PFSK-1 (cell line): ENCODE measurements around the gene ADCYAP1R1.

ENCODE experiments used
- FOXP2 ChIP-seq: optimal IDR thresholded peaks from 2 replicates; pipeline ENCODE3; 2011; ENCODE audit warnings: borderline replicate concordance, control low read depth, inconsistent platforms; ENCODE audit not compliant: insufficient read depth; ENCODE audit errors: extremely low read length, extremely low read depth
- POLR2AphosphoS5 ChIP-seq: IDR thresholded peaks from 2 replicates; pipeline ENCODE4 v1.6.1; 2012; ENCODE audit warnings: low read depth, mild to moderate bottlenecking, control low read depth, low read length, moderate library complexity
- REST ChIP-seq, 2 experiments: IDR thresholded peaks; 2 replicates each; pipeline versions ENCODE4 v1.6.1 to v1.8.0; 2011 to 2012; ENCODE audit warnings: low read depth in 2 of 2, low read length in 2 of 2, control low read depth in 1 of 2, inconsistent platforms in 1 of 2, mild to moderate bottlenecking in 1 of 2, moderate library complexity in 1 of 2; ENCODE audit not compliant: insufficient read depth in 1 of 2
- SIN3A ChIP-seq: IDR thresholded peaks from 2 replicates; pipeline ENCODE4 v1.6.1; 2012; ENCODE audit warnings: mild to moderate bottlenecking, low read length, moderate library complexity, borderline replicate concordance; ENCODE audit not compliant: insufficient read depth
- TAF1 ChIP-seq: IDR thresholded peaks from 2 replicates; pipeline ENCODE4 v1.6.1; 2012; ENCODE audit warnings: low read length, control low read depth, borderline replicate concordance; ENCODE audit not compliant: insufficient read depth

Gene ADCYAP1R1

GRCh38 chr7:31033674-31034300, 18.3 kb upstream of the ADCYAP1R1 start:
- TF ChIP-seq REST (IDR thresholded peaks at IDR 0.05; ENCODE audit: insufficient read depth in 1 of 2, low read depth in 2 of 2, low read length in 2 of 2): no peak
- TF ChIP-seq TAF1: no peak
- no peak for TF ChIP-seq SIN3A
- no peak for TF ChIP-seq POLR2AphosphoS5
- no peak for TF ChIP-seq FOXP2

GRCh38 chr7:31036924-31037323, 15.2 kb upstream of the ADCYAP1R1 start:
- TF ChIP-seq REST (IDR thresholded peaks at IDR 0.05; ENCODE audit: insufficient read depth in 1 of 2, low read depth in 2 of 2, low read length in 2 of 2) (no peak), POLR2AphosphoS5 (no peak), FOXP2 (no peak), SIN3A (no peak), TAF1 (no peak)

GRCh38 chr7:31043051-31043471, 9.0 kb upstream of the ADCYAP1R1 start:
- TF ChIP-seq TAF1 (no peak), REST (IDR thresholded peaks at IDR 0.05; ENCODE audit: insufficient read depth in 1 of 2, low read depth in 2 of 2, low read length in 2 of 2) (no peak), FOXP2 (no peak)

GRCh38 chr7:31044529-31044928, 7.6 kb upstream of the ADCYAP1R1 start:
- TF ChIP-seq REST (IDR thresholded peaks at IDR 0.05; ENCODE audit: insufficient read depth in 1 of 2, low read depth in 2 of 2, low read length in 2 of 2): no peak
- no peak for TF ChIP-seq TAF1
- no peak for TF ChIP-seq FOXP2
- no peak for TF ChIP-seq POLR2AphosphoS5
- TF ChIP-seq SIN3A: no peak

- no peak for TF ChIP-seq POLR2AphosphoS5
- TF ChIP-seq REST (IDR thresholded peaks at IDR 0.05; ENCODE audit: insufficient read depth in 1 of 2, low read depth in 2 of 2, low read length in 2 of 2): no peak
- no peak for TF ChIP-seq SIN3A
- TF ChIP-seq FOXP2: no peak
- no peak for TF ChIP-seq TAF1
Measured at GRCh38 chr7:31046723-31047122, 5.4 kb upstream of the ADCYAP1R1 start.
